Neuronal stem cell (in vitro differentiated cells): Measurements from ENCODE around the gene OSBPL10.

ENCODE experiments used
- DNase-seq: peaks from one replicate; pipeline ENCODE4 v3.0.0-alpha.2; 2013; ENCODE audit warnings: low spot score
- H2AFZ ChIP-seq: one replicate; pipeline ENCODE4 v1.6.1; 2013; ENCODE audit warnings: mild to moderate bottlenecking, low read length, inconsistent platforms
- H2AK5ac ChIP-seq: 2 replicates; pipeline ENCODE4 v1.6.1; 2013; ENCODE audit warnings: low read depth, mild to moderate bottlenecking, inconsistent platforms, low read length, moderate library complexity, mixed read lengths
- H2BK120ac ChIP-seq: 2 replicates; pipeline ENCODE4 v1.6.1; 2013; ENCODE audit warnings: low read depth, mild to moderate bottlenecking, inconsistent platforms, low read length, moderate library complexity, mixed read lengths
- H2BK12ac ChIP-seq: one replicate; pipeline ENCODE4 v1.6.1; 2013; ENCODE audit warnings: low read length, inconsistent platforms
- H2BK15ac ChIP-seq: 2 replicates; pipeline ENCODE4 v1.6.1; 2013; ENCODE audit warnings: mild to moderate bottlenecking, low read length, inconsistent platforms, mixed read lengths
- H2BK5ac ChIP-seq: one replicate; pipeline ENCODE4 v1.6.1; 2013; ENCODE audit warnings: inconsistent platforms, mild to moderate bottlenecking, low read length, moderate library complexity
- H3K14ac ChIP-seq: one replicate; pipeline ENCODE4 v1.6.1; 2013; ENCODE audit warnings: low read length, inconsistent platforms
- H3K18ac ChIP-seq: 2 replicates; pipeline ENCODE4 v1.6.1; 2013; ENCODE audit warnings: low read length, inconsistent platforms
- H3K23ac ChIP-seq: 2 replicates; pipeline ENCODE4 v1.6.1; 2013; ENCODE audit warnings: low read depth, mild to moderate bottlenecking, mixed read lengths, low read length, inconsistent platforms; ENCODE audit not compliant: poor library complexity
- H3K27ac ChIP-seq: replicated peaks from 3 replicates; pipeline ENCODE4 v1.5.1; 2013; ENCODE audit warnings: low read length, inconsistent platforms
- H3K27me3 ChIP-seq, 3 experiments: 2 replicates each; pipeline ENCODE4 v1.6.1; 2013; ENCODE audit warnings: low read length in 3 of 3, mild to moderate bottlenecking in 2 of 3, inconsistent platforms in 1 of 3, low read depth in 1 of 3, mixed read lengths in 1 of 3, moderate library complexity in 1 of 3; ENCODE audit not compliant: control insufficient read depth in 3 of 3, insufficient read depth in 3 of 3
- H3K36me3 ChIP-seq, 2 donors: replicated peaks in 1 of 2; 2 replicates each; pipeline ENCODE4 v1.6.1; 2013; ENCODE audit warnings: low read length in 2 of 2; ENCODE audit not compliant: control insufficient read depth in 2 of 2, insufficient read depth in 2 of 2
- H3K4ac ChIP-seq: 2 replicates; pipeline ENCODE4 v1.6.1; 2013; ENCODE audit warnings: inconsistent platforms, mild to moderate bottlenecking, low read length, moderate library complexity
- H3K4me1 ChIP-seq, 2 donors: 1 replicate in 1 of 2; 2 replicates in 1 of 2; pipeline ENCODE4 v1.6.1; 2013; ENCODE audit warnings: low read length in 2 of 2, low read depth in 1 of 2; ENCODE audit not compliant: control insufficient read depth in 2 of 2, insufficient read depth in 1 of 2
- H3K4me2 ChIP-seq: one replicate; pipeline ENCODE4 v1.6.1; 2013; ENCODE audit warnings: mild to moderate bottlenecking, low read length, inconsistent platforms; ENCODE audit not compliant: insufficient read depth, poor library complexity, severe bottlenecking
- H3K4me3 ChIP-seq, 2 donors: 2 replicates each; pipeline ENCODE4 v1.5.1; 2013; ENCODE audit warnings: low read length in 2 of 2, mild to moderate bottlenecking in 2 of 2, inconsistent platforms in 1 of 2, moderate library complexity in 1 of 2
- H3K79me1 ChIP-seq: one replicate; pipeline ENCODE4 v1.6.1; 2013; ENCODE audit warnings: low read depth, mild to moderate bottlenecking, inconsistent platforms, low read length, moderate library complexity
- H3K9ac ChIP-seq: one replicate; pipeline ENCODE4 v1.6.1; 2013; ENCODE audit warnings: mild to moderate bottlenecking, low read depth, low read length, inconsistent platforms; ENCODE audit not compliant: poor library complexity
- H3K9me3 ChIP-seq, 2 donors: replicated peaks in 1 of 2; 2 replicates each; pipeline versions ENCODE3 to v1.6.1; 2013; ENCODE audit warnings: low read length in 2 of 2, mild to moderate bottlenecking in 2 of 2, inconsistent platforms in 1 of 2, low read depth in 1 of 2, mixed read lengths in 1 of 2, moderate library complexity in 1 of 2; ENCODE audit not compliant: control insufficient read depth in 2 of 2, insufficient read depth in 1 of 2
- H4K8ac ChIP-seq: one replicate; pipeline ENCODE4 v1.6.1; 2013; ENCODE audit warnings: low read depth, mild to moderate bottlenecking, inconsistent platforms, low read length, moderate library complexity
- H4K91ac ChIP-seq: one replicate; pipeline ENCODE4 v1.6.1; 2013; ENCODE audit warnings: low read length, low read depth, mild to moderate bottlenecking, inconsistent platforms; ENCODE audit not compliant: poor library complexity
- WGBS, 2 donors: extraction: QIAGEN DNeasy Blood & Tissue Kit; methylation state at CpG; one replicate each; pipeline ENCODE4 v1.1.7; 2013; ENCODE audit warnings: missing lambda C conversion rate in 2 of 2, mixed read lengths in 1 of 2; ENCODE audit not compliant: insufficient read length in 2 of 2, insufficient replicate concordance in 1 of 2; ENCODE audit errors: extremely low coverage in 2 of 2; 5-methylcytosine and 5-hydroxymethylcytosine counted together

Gene OSBPL10

GRCh38 chr3:31895471-31895870, 85.6 kb downstream of the OSBPL10 start:
- H3K4ac ChIP-seq, result no peak overlapping the region
- no peak overlapping the region for H2AFZ ChIP-seq
- H3K18ac ChIP-seq, result no peak overlapping the region
- H3K4me3 ChIP-seq, result no peak overlapping the region
- H2AK5ac ChIP-seq, result no peak overlapping the region
- H2BK5ac ChIP-seq, result no peak overlapping the region
- no peak overlapping the region for H2BK120ac ChIP-seq
- H3K27ac ChIP-seq, result no peak overlapping the region
- H4K8ac ChIP-seq, result no peak overlapping the region
- H3K14ac ChIP-seq, result no peak overlapping the region
- H3K4me1 ChIP-seq, result no peaks in the 10 kb centered on the region
- no peak overlapping the region for H3K4me2 ChIP-seq
- no peak overlapping the region for H3K9ac ChIP-seq
- no peaks in the 10 kb centered on the region for H3K9me3 ChIP-seq
- H3K36me3 ChIP-seq, result no peaks in the 10 kb centered on the region
- H2BK12ac ChIP-seq, result no peak overlapping the region
- DNase-seq, result no peak
- H3K27me3 ChIP-seq, result no peaks in the 10 kb centered on the region
- no peak overlapping the region for H4K91ac ChIP-seq
- no CpG with 5 or more reads among the region's 2 CpGs for whole genome bisulfite sequencing, 2 donors
- H3K23ac ChIP-seq, result no peak overlapping the region
- no peak overlapping the region for H2BK15ac ChIP-seq
- H3K79me1 ChIP-seq, result no peaks in the 10 kb centered on the region

DNA sequence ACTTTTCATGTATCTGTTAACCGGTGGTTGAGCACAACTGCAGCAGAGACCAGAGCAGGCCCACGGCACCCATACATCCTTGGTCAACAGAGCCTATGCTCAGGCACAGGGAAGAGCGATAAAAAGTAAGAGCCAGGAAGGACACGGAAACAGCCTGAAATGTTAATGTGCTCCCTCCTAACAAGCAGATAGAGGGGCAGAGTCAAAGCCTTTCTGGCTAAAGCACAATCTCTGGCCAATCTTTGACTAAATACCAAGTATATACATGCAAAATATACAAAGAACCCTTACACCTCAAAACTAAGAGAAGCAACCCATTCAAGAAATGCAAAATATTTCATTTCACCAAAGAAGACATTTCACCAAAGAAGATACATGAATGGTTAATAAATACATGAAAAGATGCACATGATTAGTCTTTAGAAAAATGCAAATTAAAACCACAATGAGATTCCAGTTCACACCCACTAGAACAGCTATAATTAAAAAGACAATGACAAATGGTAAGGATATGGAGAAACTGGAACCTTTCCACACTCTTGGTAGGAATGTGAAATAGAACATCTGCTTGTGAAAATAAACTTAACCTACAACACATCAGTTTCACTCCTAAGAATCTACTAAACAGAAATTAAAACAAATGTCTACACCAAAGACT, 88.0 kb downstream of the OSBPL10 start:
- no peak overlapping the region for H2BK12ac ChIP-seq
- H3K4me2 ChIP-seq, result no peak overlapping the region
- no peak overlapping the region for H2AFZ ChIP-seq
- H3K9me3 ChIP-seq, result no peaks in the 10 kb centered on the region
- H4K91ac ChIP-seq, result no peak overlapping the region
- no peak overlapping the region for H2BK5ac ChIP-seq
- no peak overlapping the region for H4K8ac ChIP-seq
- no peak overlapping the region for H2BK15ac ChIP-seq
- H3K18ac ChIP-seq, result no peak overlapping the region
- no peaks in the 10 kb centered on the region for H3K4me1 ChIP-seq
- H3K79me1 ChIP-seq, result no peaks in the 10 kb centered on the region
- H3K27ac ChIP-seq, result no peak overlapping the region
- no CpG with 5 or more reads among the region's 4 CpGs for WGBS, 2 donors
- H2AK5ac ChIP-seq, result no peak overlapping the region
- H3K4ac ChIP-seq, result no peak overlapping the region
- no peak overlapping the region for H3K23ac ChIP-seq
- no peaks in the 10 kb centered on the region for H3K27me3 ChIP-seq
- no peak overlapping the region for H2BK120ac ChIP-seq
- DNase-seq, result no peak
- no peak overlapping the region for H3K14ac ChIP-seq
- H3K36me3 ChIP-seq, result no peaks in the 10 kb centered on the region
- H3K9ac ChIP-seq, result no peak overlapping the region
- H3K4me3 ChIP-seq, result no peak overlapping the region

GRCh38 chr3:31892500-31892899, 88.6 kb downstream of the OSBPL10 start:
- no CpG with 5 or more reads among the region's 5 CpGs for WGBS, 2 donors

GRCh38 chr3:31891876-31892455, 89.1 kb downstream of the OSBPL10 start:
- Histone ChIP-seq H3K79me1 (no peaks in the 10 kb centered on the region), H2BK15ac (no peak overlapping the region), H4K91ac (no peak overlapping the region), H3K4me3 (no peak overlapping the region), H2AFZ (no peak overlapping the region), H4K8ac (no peak overlapping the region), H3K4me1 (no peaks in the 10 kb centered on the region), H3K9me3 (no peaks in the 10 kb centered on the region), H3K27me3 (no peaks in the 10 kb centered on the region), H2BK120ac (no peak overlapping the region), H2BK5ac (no peak overlapping the region), H3K23ac (no peak overlapping the region), H3K18ac (no peak overlapping the region), H3K9ac (no peak overlapping the region), H3K4me2 (no peak overlapping the region), H3K27ac (no peak overlapping the region), H2AK5ac (no peak overlapping the region), H2BK12ac (no peak overlapping the region), H3K36me3 (no peaks in the 10 kb centered on the region), H3K14ac (no peak overlapping the region), H3K4ac (no peak overlapping the region)
- no peak for DNase-seq
- WGBS, 2 donors, result no CpG with 5 or more reads among the region's 11 CpGs

More at GRCh38 chr3:31892500-31892899, 88.6 kb downstream of the OSBPL10 start:
- Histone ChIP-seq H2AK5ac (no peak overlapping the region), H2BK120ac (no peak overlapping the region), H2AFZ (no peak overlapping the region), H3K27me3 (no peaks in the 10 kb centered on the region), H3K36me3 (no peaks in the 10 kb centered on the region), H4K91ac (no peak overlapping the region), H4K8ac (no peak overlapping the region), H3K14ac (no peak overlapping the region), H2BK5ac (no peak overlapping the region), H3K4ac (no peak overlapping the region), H3K4me1 (no peaks in the 10 kb centered on the region), H3K9me3 (no peaks in the 10 kb centered on the region), H3K4me3 (no peak overlapping the region), H3K23ac (no peak overlapping the region), H3K27ac (no peak overlapping the region), H3K9ac (no peak overlapping the region), H3K79me1 (no peaks in the 10 kb centered on the region), H3K18ac (no peak overlapping the region), H3K4me2 (no peak overlapping the region), H2BK12ac (no peak overlapping the region), H2BK15ac (no peak overlapping the region)
- DNase-seq, result no peak
